Smooth muscle cell (in vitro differentiated cells): ENCODE data around the gene UXS1. TPM values are rescaled to one million over a fixed set of nuclear protein-coding genes. Genes with fewer than 3 reads are reported as not detected.

Source experiments
- DNase-seq: peaks from one replicate; lab custom pipeline; 2025; ENCODE audit not compliant: unreplicated experiment; lab: John Stamatoyannopoulos, UW
- H2AFZ ChIP-seq: fragments of 200-600 bp; sonication (generic); 2 replicates; pipeline ENCODE4 v1.6.0; 2016; ENCODE audit warnings: antibody characterized with exemption, low read depth, mild to moderate bottlenecking
- H3F3A ChIP-seq: fragments of 200-600 bp; sonication (generic); 2 replicates; pipeline ENCODE4 v1.6.0; 2017; ENCODE audit warnings: antibody characterized with exemption, low read depth
- H3K27ac ChIP-seq: fragments of 200-600 bp; sonication (generic); 2 replicates; pipeline ENCODE4 v1.5.1; 2016; ENCODE audit warnings: low read depth, mild to moderate bottlenecking
- H3K27me3 ChIP-seq: fragments of 200-600 bp; sonication (generic); 2 replicates; pipeline ENCODE4 v1.6.1; 2016; ENCODE audit warnings: low read depth, mild to moderate bottlenecking
- H3K36me3 ChIP-seq: fragments of 200-600 bp; sonication (generic); 2 replicates; pipeline ENCODE4 v1.5.1; 2016; ENCODE audit warnings: low read depth
- H3K4me1 ChIP-seq: fragments of 200-600 bp; sonication (generic); 2 replicates; pipeline ENCODE4 v1.5.1; 2016; ENCODE audit warnings: low read depth
- H3K4me2 ChIP-seq: fragments of 200-600 bp; sonication (generic); 2 replicates; pipeline ENCODE4 v1.6.0; 2016; ENCODE audit warnings: mild to moderate bottlenecking
- H3K4me3 ChIP-seq: fragments of 200-600 bp; sonication (generic); 2 replicates; pipeline ENCODE4 v1.5.1; 2016; ENCODE audit warnings: mild to moderate bottlenecking
- H3K79me2 ChIP-seq: fragments of 200-600 bp; sonication (generic); 2 replicates; pipeline ENCODE4 v1.6.0; 2016; ENCODE audit warnings: low read depth, mild to moderate bottlenecking
- H3K9ac ChIP-seq: fragments of 200-600 bp; sonication (generic); 2 replicates; pipeline ENCODE4 v1.6.0; 2016; ENCODE audit warnings: low read depth
- H3K9me3 ChIP-seq: fragments of 200-600 bp; sonication (generic); replicated peaks from 2 replicates; pipeline ENCODE4 v1.5.1; 2016; ENCODE audit warnings: low read depth
- H4K20me1 ChIP-seq: fragments of 200-600 bp; sonication (generic); 2 replicates; pipeline ENCODE4 v1.6.0; 2016; ENCODE audit warnings: low read depth
- WGBS: methylation state at CpG from one replicate; pipeline ENCODE4 v1.1.7; 2016; ENCODE audit warnings: low lambda C conversion rate; 5-methylcytosine and 5-hydroxymethylcytosine counted together
- polyA plus RNA-seq: library from polyadenylated mRNA; unstranded; fragments of >200 nt; fragmentation: Nextera tagmentation; extraction: Ambion mirVana; gene quantifications from 2 replicates; pipeline ENCODE4 v1.2.1, GENCODE V29; 2016
- total RNA-seq: library from RNA; depleted of rRNA; stranded (reverse); fragments of >200 nt; gene quantifications from 2 replicates; pipeline ENCODE4 v1.2.3, GENCODE V29; 2014
- TF ChIP-seq, protein P1 (sequence below): fragments of 200-600 bp; sonication (generic); IDR thresholded peaks from 2 replicates; pipeline ENCODE4 v1.5.1; 2017; ENCODE audit warnings: borderline replicate concordance, mild to moderate bottlenecking, antibody characterized with exemption; ENCODE audit not compliant: insufficient read depth, poor library complexity, severe bottlenecking

The UXS1 gene
- total and polyA plus RNA-seq, 2 experiments from 2014 or later, result 22.2 to 33.5 TPM

GRCh38 chr2:106178716-106179115 is 15.4 kb downstream of the UXS1 start:
- Histone ChIP-seq H3K9me3 (no peaks in the 10 kb centered on the region), H2AFZ (no peak overlapping the region), H3F3A (no peaks in the 10 kb centered on the region), H3K9ac (no peak overlapping the region), H3K36me3 (no peaks in the 10 kb centered on the region), H3K4me1 (no peaks in the 10 kb centered on the region), H4K20me1 (peaks cover 84% of the 10 kb centered on the region), H3K79me2 (peaks cover 20% of the 10 kb centered on the region), H3K27me3 (no peaks in the 10 kb centered on the region), H3K27ac (no peak overlapping the region), H3K4me2 (no peak overlapping the region), H3K4me3 (no peak overlapping the region)
- no peak for DNase-seq
- 95% methylated on average over 6 of the region's 7 CpGs for WGBS
- TF ChIP-seq, protein P1, sequence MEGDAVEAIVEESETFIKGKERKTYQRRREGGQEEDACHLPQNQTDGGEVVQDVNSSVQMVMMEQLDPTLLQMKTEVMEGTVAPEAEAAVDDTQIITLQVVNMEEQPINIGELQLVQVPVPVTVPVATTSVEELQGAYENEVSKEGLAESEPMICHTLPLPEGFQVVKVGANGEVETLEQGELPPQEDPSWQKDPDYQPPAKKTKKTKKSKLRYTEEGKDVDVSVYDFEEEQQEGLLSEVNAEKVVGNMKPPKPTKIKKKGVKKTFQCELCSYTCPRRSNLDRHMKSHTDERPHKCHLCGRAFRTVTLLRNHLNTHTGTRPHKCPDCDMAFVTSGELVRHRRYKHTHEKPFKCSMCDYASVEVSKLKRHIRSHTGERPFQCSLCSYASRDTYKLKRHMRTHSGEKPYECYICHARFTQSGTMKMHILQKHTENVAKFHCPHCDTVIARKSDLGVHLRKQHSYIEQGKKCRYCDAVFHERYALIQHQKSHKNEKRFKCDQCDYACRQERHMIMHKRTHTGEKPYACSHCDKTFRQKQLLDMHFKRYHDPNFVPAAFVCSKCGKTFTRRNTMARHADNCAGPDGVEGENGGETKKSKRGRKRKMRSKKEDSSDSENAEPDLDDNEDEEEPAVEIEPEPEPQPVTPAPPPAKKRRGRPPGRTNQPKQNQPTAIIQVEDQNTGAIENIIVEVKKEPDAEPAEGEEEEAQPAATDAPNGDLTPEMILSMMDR, result no peak

DNA sequence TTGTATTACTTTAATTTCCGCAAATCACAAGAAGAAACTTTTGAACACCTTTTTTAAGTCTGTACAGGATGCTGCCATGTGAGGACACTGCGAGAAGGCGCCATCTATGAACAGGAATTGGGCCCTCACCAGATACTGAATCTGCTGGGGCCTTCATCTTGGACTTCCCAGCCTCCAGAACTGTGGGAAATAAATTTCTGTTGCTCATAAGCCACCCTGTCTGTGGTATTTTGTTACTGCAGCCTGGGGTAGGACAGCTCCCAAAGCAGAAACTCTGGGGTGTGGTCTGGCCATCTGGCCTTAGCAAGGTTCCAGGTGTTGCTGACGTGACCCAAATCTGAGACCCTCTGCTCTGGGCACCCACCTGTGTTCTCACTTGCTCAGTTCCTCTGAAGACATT is 16.5 kb downstream of the UXS1 start:
- no peak overlapping the region for H3K4me3 ChIP-seq
- peaks cover 86% of the 10 kb centered on the region for H4K20me1 ChIP-seq
- WGBS, result 98% methylated on average over 4 of the region's 4 CpGs
- H3K27me3 ChIP-seq, result no peaks in the 10 kb centered on the region
- H3K79me2 ChIP-seq, result peaks cover 24% of the 10 kb centered on the region
- no peaks in the 10 kb centered on the region for H3K9me3 ChIP-seq
- H3K9ac ChIP-seq, result no peak overlapping the region
- TF ChIP-seq, protein P1, result no peak
- H3K4me2 ChIP-seq, result no peak overlapping the region
- H2AFZ ChIP-seq, result no peak overlapping the region
- no peaks in the 10 kb centered on the region for H3K4me1 ChIP-seq
- DNase-seq, result no peak
- no peak overlapping the region for H3K27ac ChIP-seq
- H3K36me3 ChIP-seq, result no peaks in the 10 kb centered on the region
- H3F3A ChIP-seq, result no peaks in the 10 kb centered on the region

- WGBS, result 85% methylated on average over 9 of the region's 9 CpGs
- no peak for DNase-seq
- TF ChIP-seq, protein P1, result no peak
- no peaks in the 10 kb centered on the region for H3K9me3 ChIP-seq
- H3K79me2 ChIP-seq, result peaks cover 17% of the 10 kb centered on the region
- no peaks in the 10 kb centered on the region for H3K36me3 ChIP-seq
- H3F3A ChIP-seq, result no peaks in the 10 kb centered on the region
- H3K27me3 ChIP-seq, result no peaks in the 10 kb centered on the region
- H2AFZ ChIP-seq, result no peak overlapping the region
- no peaks in the 10 kb centered on the region for H3K4me1 ChIP-seq
- no peak overlapping the region for H3K9ac ChIP-seq
- H4K20me1 ChIP-seq, result peaks cover 83% of the 10 kb centered on the region
- H3K4me2 ChIP-seq, result no peak overlapping the region
- no peak overlapping the region for H3K27ac ChIP-seq
- no peak overlapping the region for H3K4me3 ChIP-seq
Measured at GRCh38 chr2:106176446-106177099, 17.5 kb downstream of the UXS1 start.

GRCh38 chr2:106175086-106175850 is 18.8 kb downstream of the UXS1 start:
- 98% methylated on average over 7 of the region's 7 CpGs for WGBS
- no peaks in the 10 kb centered on the region for H3K9me3 ChIP-seq
- no peak for DNase-seq
- H3K4me2 ChIP-seq, result no peak overlapping the region
- H3K4me3 ChIP-seq, result no peak overlapping the region
- H4K20me1 ChIP-seq, result peaks cover 82% of the 10 kb centered on the region
- H3K27me3 ChIP-seq, result no peaks in the 10 kb centered on the region
- TF ChIP-seq, protein P1, result no peak
- no peaks in the 10 kb centered on the region for H3K4me1 ChIP-seq
- H2AFZ ChIP-seq, result no peak overlapping the region
- no peaks in the 10 kb centered on the region for H3F3A ChIP-seq
- peaks cover 7% of the 10 kb centered on the region for H3K79me2 ChIP-seq
- no peak overlapping the region for H3K9ac ChIP-seq
- no peaks in the 10 kb centered on the region for H3K36me3 ChIP-seq
- H3K27ac ChIP-seq, result no peak overlapping the region
